PC-3 (cell line): Measurements from ENCODE around the gene SIT1. TPM values are rescaled to one million over a fixed set of nuclear protein-coding genes. Genes with fewer than 3 reads are reported as not detected.

Experiments
- ATAC-seq: fragments of 200-7000 bp; cut with Tn5 transposase; 2 replicates; pipeline ENCODE4 v1.9.1; 2020; ENCODE audit warnings: mild to moderate bottlenecking, moderate library complexity
- BruUV-seq: library from RNA; stranded (reverse); fragments of 400-500 nt; replicated peaks from 2 replicates; lab custom pipeline; 2021; lab: Mats Ljungman, UMichigan
- CTCF ChIA-PET: fragments of 300-600 bp; sonication (Branson Sonifier 250); formaldehyde crosslinking; loops from one replicate; lab custom pipeline; 2022; ENCODE audit warnings: antibody characterized with exemption; lab: Charles Lee
- POLR2A ChIA-PET: fragments of 300-600 bp; sonication (Branson Sonifier 250); formaldehyde crosslinking; loops from one replicate; lab custom pipeline; 2022; ENCODE audit warnings: antibody characterized with exemption; ENCODE audit not compliant: unreplicated experiment; lab: Charles Lee
- DNase-seq: peaks from one replicate; pipeline ENCODE4 v3.0.0-alpha.2; 2015
- H2AFZ ChIP-seq: fragments of 300-600 bp; sonication (generic); 2 replicates; pipeline ENCODE4 v1.6.0; 2016; ENCODE audit warnings: antibody characterized with exemption, low read length
- H3F3A ChIP-seq: fragments of 300-600 bp; sonication (generic); one replicate; pipeline ENCODE4 v1.6.0; 2017; ENCODE audit warnings: antibody characterized with exemption, low read length, control low read depth, mild to moderate bottlenecking; ENCODE audit not compliant: unreplicated experiment
- H3K27ac ChIP-seq: fragments of 300-600 bp; sonication (generic); 2 replicates; pipeline ENCODE4 v1.5.1; 2016; ENCODE audit warnings: mild to moderate bottlenecking, low read length
- H3K27me3 ChIP-seq: fragments of 300-600 bp; sonication (generic); 2 replicates; pipeline ENCODE4 v1.6.1; 2016; ENCODE audit warnings: low read length, mixed read lengths
- H3K36me3 ChIP-seq: fragments of 300-600 bp; sonication (generic); 2 replicates; pipeline ENCODE4 v1.6.1; 2016; ENCODE audit warnings: low read depth, mixed run types, low read length, mixed read lengths
- H3K4me1 ChIP-seq: fragments of 300-600 bp; sonication (generic); 2 replicates; pipeline ENCODE4 v1.5.1; 2016; ENCODE audit warnings: low read length; ENCODE audit not compliant: insufficient read depth
- H3K4me2 ChIP-seq: fragments of 300-600 bp; sonication (generic); 2 replicates; pipeline ENCODE4 v1.6.0; 2016; ENCODE audit warnings: low read length
- H3K4me3 ChIP-seq: fragments of 300-600 bp; sonication (generic); 2 replicates; pipeline ENCODE4 v1.5.1; 2016; ENCODE audit warnings: mild to moderate bottlenecking, low read length, mixed read lengths
- H3K79me2 ChIP-seq: fragments of 300-600 bp; sonication (generic); 2 replicates; pipeline ENCODE4 v1.6.1; 2017; ENCODE audit warnings: low read length, mixed read lengths
- H3K9ac ChIP-seq: fragments of 300-600 bp; sonication (generic); 2 replicates; pipeline ENCODE4 v1.6.0; 2016; ENCODE audit warnings: mild to moderate bottlenecking, low read length
- H3K9me2 ChIP-seq: fragments of 300-600 bp; sonication (generic); replicated peaks from 2 replicates; pipeline ENCODE4 v1.6.1; 2016; ENCODE audit warnings: mixed run types, low read length, mixed read lengths
- H3K9me3 ChIP-seq: fragments of 300-600 bp; sonication (generic); 2 replicates; pipeline ENCODE4 v1.6.1; 2016; ENCODE audit warnings: low read length, mixed read lengths
- H4K20me1 ChIP-seq: fragments of 300-600 bp; sonication (generic); 2 replicates; pipeline ENCODE4 v1.6.1; 2016; ENCODE audit warnings: low read length, mixed read lengths
- EZH2 ChIP-seq: fragments of 300-600 bp; sonication (generic); IDR thresholded peaks from one replicate; pipeline ENCODE4 v1.6.1; 2017; ENCODE audit warnings: antibody characterized with exemption, mild to moderate bottlenecking, low read length; ENCODE audit not compliant: unreplicated experiment
- EZH2phosphoT487 ChIP-seq: fragments of 300-600 bp; sonication (generic); IDR thresholded peaks from 2 replicates; pipeline ENCODE4 v1.6.1; 2018; ENCODE audit warnings: mild to moderate bottlenecking, antibody characterized with exemption, low read length, borderline replicate concordance
- intact Hi-C: fragments of 100-400 bp; cut with micrococcal nuclease; formaldehyde crosslinking; loops from 2 replicates; pipeline ENCODE4 v1.9.0; 2023
- total RNA-seq: library from RNA; depleted of rRNA; stranded (reverse); fragments of >200 nt; gene quantifications from 2 replicates; pipeline ENCODE4 v1.2.3, GENCODE V29; 2014
- TF ChIP-seq, protein P1 (sequence below): fragments of 300-600 bp; sonication (generic); conservative IDR thresholded peaks from 2 replicates; pipeline ENCODE4 v1.5.1; 2017; ENCODE audit warnings: antibody characterized with exemption, low read depth, mild to moderate bottlenecking, low read length

The SIT1 gene
- total RNA-seq, 1 experiment from 2014 or later: not detected

DNA sequence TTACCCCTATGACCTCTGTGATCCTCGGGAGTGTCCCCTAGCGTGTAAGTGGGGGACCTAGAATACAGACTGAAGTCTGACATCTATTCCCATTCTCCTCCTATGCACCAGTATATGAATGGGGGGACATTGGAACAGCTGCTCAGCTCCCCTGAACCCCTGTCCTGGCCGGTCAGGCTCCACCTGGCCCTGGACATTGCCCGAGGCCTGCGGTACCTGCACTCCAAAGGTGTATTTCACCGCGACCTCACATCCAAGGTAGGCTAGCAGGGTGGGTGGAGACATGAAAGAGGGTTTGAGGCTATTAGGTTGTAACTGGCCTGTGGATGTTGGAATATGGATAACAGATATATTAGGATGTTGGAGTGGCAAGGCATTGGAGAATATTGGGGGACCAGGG is 44.0 kb downstream of the SIT1 start:
- Histone ChIP-seq H3K4me1 (peaks cover 16% of the 10 kb centered on the region), H4K20me1 (no peaks in the 10 kb centered on the region), H3K4me3 (peak overlapping the region; percentile 91; the same call in 1 of the 2 replicates), H3K27me3 (no peaks in the 10 kb centered on the region), H3K4me2 (peak overlapping the region; percentile 92), H3K79me2 (peaks cover 14% of the 10 kb centered on the region), H3K27ac (no peak overlapping the region), H2AFZ (no peak overlapping the region), H3K9me2 (no peaks in the 10 kb centered on the region), H3K36me3 (no peaks in the 10 kb centered on the region; the same call in 1 of the 2 replicates), H3K9me3 (no peaks in the 10 kb centered on the region), H3F3A (peaks cover 3% of the 10 kb centered on the region), H3K9ac (peak overlapping the region; percentile 64; the same call in 1 of the 2 replicates)
- intact Hi-C loops: no loop called here
- ChIA-PET POLR2A (no interaction called here), CTCF (no interaction called here)
- TF ChIP-seq, protein P1, sequence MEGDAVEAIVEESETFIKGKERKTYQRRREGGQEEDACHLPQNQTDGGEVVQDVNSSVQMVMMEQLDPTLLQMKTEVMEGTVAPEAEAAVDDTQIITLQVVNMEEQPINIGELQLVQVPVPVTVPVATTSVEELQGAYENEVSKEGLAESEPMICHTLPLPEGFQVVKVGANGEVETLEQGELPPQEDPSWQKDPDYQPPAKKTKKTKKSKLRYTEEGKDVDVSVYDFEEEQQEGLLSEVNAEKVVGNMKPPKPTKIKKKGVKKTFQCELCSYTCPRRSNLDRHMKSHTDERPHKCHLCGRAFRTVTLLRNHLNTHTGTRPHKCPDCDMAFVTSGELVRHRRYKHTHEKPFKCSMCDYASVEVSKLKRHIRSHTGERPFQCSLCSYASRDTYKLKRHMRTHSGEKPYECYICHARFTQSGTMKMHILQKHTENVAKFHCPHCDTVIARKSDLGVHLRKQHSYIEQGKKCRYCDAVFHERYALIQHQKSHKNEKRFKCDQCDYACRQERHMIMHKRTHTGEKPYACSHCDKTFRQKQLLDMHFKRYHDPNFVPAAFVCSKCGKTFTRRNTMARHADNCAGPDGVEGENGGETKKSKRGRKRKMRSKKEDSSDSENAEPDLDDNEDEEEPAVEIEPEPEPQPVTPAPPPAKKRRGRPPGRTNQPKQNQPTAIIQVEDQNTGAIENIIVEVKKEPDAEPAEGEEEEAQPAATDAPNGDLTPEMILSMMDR: no peak
- no peak for TF ChIP-seq EZH2phosphoT487
- no peak for TF ChIP-seq EZH2
- no peak for DNase-seq
- BruUV-seq: no TSS peak
- no peak for ATAC-seq

DNA sequence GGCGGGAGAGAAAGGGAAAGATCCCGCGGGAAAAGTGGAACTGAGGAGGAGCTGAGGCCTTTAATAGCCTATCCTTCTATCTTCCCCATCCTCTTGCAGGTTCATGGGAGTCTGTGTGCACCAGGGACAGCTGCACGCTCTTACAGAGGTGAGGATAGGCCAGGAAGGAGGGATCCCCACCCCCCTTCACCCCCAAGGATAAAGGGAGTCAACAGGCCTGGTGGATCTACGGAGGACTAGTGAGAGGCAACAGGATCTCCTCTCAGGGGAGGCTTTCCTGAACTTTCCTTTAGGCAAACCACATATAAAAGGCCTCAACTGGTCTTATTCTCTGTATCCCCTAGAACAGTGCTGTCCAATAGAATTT is 44.6 kb downstream of the SIT1 start:
- intact Hi-C loops: no loop called here
- peak overlapping the region; percentile 64 for H3K9ac ChIP-seq

More for the DNA sequence above, 44.6 kb downstream of the SIT1 start:
- H3K9me2 ChIP-seq: no peaks in the 10 kb centered on the region
- TF ChIP-seq EZH2 (no peak), EZH2phosphoT487 (no peak)
- TF ChIP-seq, protein P1: no peak
- H3K27me3 ChIP-seq: no peaks in the 10 kb centered on the region
- TSS peak; percentile 46 for BruUV-seq
- H4K20me1 ChIP-seq: no peaks in the 10 kb centered on the region
- H3K79me2 ChIP-seq: peaks cover 14% of the 10 kb centered on the region
- H3K4me3 ChIP-seq: peak overlapping the region; percentile 91
- H3F3A ChIP-seq: peaks cover 3% of the 10 kb centered on the region
- DNase-seq (no peak), ATAC-seq (no peak)
- H3K4me2 ChIP-seq: peak overlapping the region; percentile 92
- CTCF ChIA-PET: no interaction called here
- POLR2A ChIA-PET: no interaction called here
- no peaks in the 10 kb centered on the region for H3K9me3 ChIP-seq
- H3K36me3 ChIP-seq: no peaks in the 10 kb centered on the region; the same call in 1 of the 2 replicates
- H2AFZ ChIP-seq: peak overlapping the region; percentile 73; the same call in 1 of the 2 replicates
- no peak overlapping the region for H3K27ac ChIP-seq
- peaks cover 16% of the 10 kb centered on the region for H3K4me1 ChIP-seq
